NCI-H82 (cell line): ENCODE data around the gene PTPRC.
A peak's percentile ranks its signal among the peaks of the same experiment; 100 is the strongest.

ENCODE experiments used
- DNase-seq: peaks from one replicate; lab custom pipeline; 2025; lab: John Stamatoyannopoulos, UW

Gene PTPRC

GRCh38 chr1:198701766-198702539, 63.1 kb downstream of the PTPRC start:
- no peak for DNase-seq

- DNase-seq: no peak
Measured at GRCh38 chr1:198708761-198709525, 70.1 kb downstream of the PTPRC start.

GRCh38 chr1:198711837-198712236, 73.0 kb downstream of the PTPRC start:
- DNase-seq: no peak

GRCh38 chr1:198713081-198713480, 74.2 kb downstream of the PTPRC start:
- no peak for DNase-seq

- no peak for DNase-seq
Measured at GRCh38 chr1:198714271-198714670, 75.4 kb downstream of the PTPRC start.

- no peak for DNase-seq
Measured at GRCh38 chr1:198716051-198716450, 77.2 kb downstream of the PTPRC start.

GRCh38 chr1:198717510-198717909, 78.7 kb downstream of the PTPRC start:
- no peak for DNase-seq

- no peak for DNase-seq
Measured at GRCh38 chr1:198723127-198723526, 84.3 kb downstream of the PTPRC start.

- no peak for DNase-seq
Measured at GRCh38 chr1:198725090-198725489, 86.2 kb downstream of the PTPRC start.

- DNase-seq: no peak
Measured at GRCh38 chr1:198726455-198726854, 87.6 kb downstream of the PTPRC start.

- DNase-seq: no peak
Measured at GRCh38 chr1:198729195-198729863, 90.5 kb downstream of the PTPRC start.

GRCh38 chr1:198730952-198731351, 92.1 kb downstream of the PTPRC start:
- DNase-seq: no peak

- no peak for DNase-seq
Measured at GRCh38 chr1:198734323-198735008, 95.6 kb downstream of the PTPRC start.

- DNase-seq: no peak
Measured at GRCh38 chr1:198741744-198742143, 102.9 kb downstream of the PTPRC start.

GRCh38 chr1:198747127-198747526, 108.3 kb downstream of the PTPRC start:
- no peak for DNase-seq

GRCh38 chr1:198749279-198749678, 110.4 kb downstream of the PTPRC start:
- no peak for DNase-seq

- no peak for DNase-seq
Measured at GRCh38 chr1:198750081-198750480, 111.2 kb downstream of the PTPRC start.

GRCh38 chr1:198751741-198752140, 112.9 kb downstream of the PTPRC start:
- DNase-seq: no peak

- DNase-seq: no peak
Measured at GRCh38 chr1:198754670-198755069, 115.8 kb downstream of the PTPRC start.

- no peak for DNase-seq
Measured at GRCh38 chr1:198755715-198756114, 116.9 kb downstream of the PTPRC start.

GRCh38 chr1:198756470-198756869, 117.6 kb downstream of the PTPRC start:
- DNase-seq: peak; percentile 10
